ENCODE data around the gene SLC4A1.

Gene SLC4A1

DNA sequence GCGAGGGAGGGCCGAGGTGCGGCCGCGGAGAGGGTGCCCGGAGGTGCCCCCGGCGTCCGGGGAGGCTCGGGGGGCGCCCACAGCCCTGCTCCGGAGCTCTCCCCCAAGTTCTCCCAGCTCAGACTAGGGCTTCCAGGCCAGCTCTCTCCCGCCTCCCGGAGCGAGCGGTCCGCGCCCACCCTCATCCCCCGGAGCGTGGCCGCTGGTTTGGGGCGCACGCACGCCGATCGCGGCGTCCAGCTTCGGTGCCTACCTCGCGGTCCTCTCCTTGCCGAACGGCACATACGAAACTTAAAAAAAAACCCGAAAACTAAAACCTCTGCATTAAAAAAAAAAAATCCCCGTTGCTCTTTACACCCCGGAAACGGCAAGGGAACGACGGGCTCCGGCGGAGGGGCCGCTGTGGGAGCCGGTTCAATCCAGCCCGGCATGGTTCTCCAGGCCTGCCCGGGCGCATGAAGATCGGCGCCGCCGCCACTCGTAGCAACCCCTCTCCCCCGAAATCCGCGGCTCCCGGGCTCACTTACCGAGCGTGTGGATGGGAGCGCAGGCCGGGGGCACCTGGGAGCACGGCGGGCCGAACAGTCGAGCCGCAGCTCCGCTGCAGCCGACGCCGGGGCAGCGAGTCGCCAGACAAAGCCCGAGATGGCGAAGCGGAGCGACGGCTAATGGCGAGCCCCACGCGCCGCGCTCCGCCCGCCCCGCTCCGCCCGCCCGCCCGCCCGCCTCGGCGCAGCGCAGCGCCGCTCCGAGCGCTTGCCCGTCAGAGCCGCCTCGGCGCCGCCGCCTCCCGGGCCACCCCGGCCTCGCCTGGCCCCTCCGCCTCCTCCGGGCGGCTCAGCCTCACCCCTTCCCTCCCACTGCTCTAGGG lies 47.5 kb downstream of the SLC4A1 start:
- no peak for DNase-seq (ENCODE audit: low read depth)

DNA sequence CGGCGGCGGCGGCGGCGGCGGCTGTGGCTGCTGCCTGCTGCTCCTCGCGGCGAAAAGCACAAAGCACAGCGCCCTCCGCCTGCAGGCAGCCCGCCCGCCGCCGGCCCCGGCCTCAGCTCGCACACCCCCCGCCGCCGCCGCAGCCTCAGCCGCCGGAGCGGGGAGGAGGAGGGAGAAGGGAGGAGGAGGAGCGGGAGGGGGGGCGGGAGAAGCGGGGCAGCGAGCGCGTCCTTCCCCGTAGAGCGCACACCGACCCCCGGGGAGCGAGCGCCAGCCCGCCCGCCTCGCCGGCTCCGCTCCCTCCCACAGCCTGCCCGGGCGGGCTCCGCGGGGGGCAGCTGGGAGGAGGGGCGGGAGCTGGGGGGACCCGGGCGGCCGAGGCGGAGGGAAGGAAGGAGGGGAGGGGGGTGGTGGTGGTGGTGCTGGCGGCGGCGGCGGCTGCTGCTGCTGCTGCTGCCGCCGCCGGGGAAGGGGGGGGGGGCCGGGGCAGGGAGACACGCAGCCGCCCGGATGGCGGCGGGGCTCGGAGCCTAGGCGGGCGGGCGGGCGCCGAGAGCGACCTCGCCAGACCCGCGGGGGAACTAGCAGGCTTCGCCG lies 48.2 kb downstream of the SLC4A1 start, which contains the start of gene UBTF:
Gene UBTF, minus strand, starts transcription at position 60 of the 597 bp plus-strand sequence. CDS start 1,446 bp downstream, outside the sequence.
- DNase-seq (ENCODE audit: low read depth), result peak; percentile 52

DNA sequence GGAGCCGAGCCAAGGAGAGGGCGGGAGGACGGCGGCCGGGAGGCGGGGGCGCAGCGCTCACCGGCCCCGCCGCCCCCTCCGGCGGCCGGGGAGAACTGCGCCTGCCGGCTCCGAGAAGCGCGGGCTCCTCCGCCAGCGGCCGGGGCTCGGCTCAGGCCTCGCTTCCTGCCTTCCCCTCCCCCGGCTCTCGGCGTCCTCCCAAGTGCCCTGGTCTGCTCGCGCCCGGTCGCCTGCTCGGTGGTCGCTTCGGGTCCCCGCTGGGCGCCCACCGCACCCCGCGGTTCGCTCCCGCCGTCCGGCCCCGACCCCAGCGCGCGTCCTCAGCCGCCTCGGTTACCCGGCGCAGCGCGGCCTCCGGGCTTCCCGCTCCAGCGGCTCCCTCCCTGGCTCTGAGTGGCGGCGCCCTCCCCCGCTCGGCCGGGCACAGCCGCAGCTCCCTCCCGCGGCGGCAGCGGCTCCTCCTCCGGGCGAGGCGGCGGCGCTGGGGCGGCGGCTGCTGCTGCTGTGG lies 48.8 kb downstream of the SLC4A1 start:
- peak; percentile 49 for DNase-seq (ENCODE audit: low read depth)

DNA sequence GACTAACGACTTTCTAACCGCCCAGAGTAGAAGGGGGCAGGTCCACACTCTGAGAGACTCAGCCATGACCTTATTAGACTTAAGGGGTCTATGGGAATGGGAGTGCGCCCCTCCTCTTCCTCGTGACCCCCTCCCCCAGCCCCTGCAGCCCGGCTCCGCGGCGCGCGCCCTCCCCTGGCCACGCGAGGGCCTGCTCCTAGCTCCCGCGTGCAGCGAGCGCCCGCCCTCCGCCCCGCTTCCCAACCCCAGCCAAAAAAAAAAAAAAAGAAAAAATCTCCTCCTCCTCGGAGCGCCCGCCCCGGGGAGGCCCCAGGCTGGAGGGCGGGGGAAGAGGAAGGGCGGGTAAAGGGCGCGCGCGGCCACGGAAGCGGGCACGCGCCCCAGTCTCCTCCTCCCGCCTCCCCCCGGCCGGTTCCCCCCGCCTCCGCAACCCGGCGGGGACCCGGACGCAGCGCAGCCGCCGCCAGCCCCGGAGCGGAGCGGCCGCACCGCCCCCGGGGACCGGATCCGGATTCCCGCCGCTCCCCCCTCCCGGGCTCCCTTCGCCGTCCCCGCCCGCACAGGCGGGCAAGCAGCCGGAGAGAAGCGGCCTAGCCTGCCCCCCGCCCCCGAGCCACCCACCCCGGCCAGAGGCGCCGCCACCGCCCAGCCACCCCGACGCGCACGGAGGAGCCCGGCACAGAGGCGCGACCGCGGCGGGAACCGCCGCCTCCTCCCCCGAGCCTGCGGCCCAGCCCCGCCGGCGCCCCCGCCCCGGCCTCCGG lies 49.4 kb downstream of the SLC4A1 start:
- DNase-seq (ENCODE audit: low read depth), result peak; percentile 77

DNA sequence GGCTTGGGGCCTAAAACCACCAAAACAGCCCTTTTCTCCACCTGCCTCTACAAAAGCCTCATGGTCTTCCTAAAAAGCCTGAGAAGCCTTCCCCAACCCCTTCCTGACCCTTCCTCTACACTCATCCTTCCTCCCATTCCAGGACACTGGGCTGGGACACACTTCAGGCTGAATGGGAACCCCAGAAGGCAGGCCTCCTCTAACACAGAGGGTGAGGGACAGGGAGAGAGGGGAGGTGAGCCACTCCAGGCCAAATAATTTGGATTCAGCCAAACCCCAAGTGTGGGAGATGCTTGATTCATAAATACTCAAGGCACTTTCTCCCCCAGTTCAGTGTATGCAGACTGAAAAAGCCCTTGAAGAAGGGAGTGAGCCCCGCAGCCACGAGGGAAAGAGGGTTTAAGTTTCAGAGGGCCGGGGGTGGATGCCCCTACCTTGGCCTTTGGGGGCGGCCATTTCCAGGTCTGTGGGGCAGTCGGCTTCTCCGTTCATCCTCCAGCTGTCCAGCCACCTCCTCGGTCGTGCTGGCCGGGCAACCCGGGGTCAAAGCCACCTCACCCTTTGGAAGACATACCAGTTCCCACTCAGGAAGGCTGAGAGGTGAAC lies 50.1 kb downstream of the SLC4A1 start:
- DNase-seq (ENCODE audit: low read depth), result no peak

DNA sequence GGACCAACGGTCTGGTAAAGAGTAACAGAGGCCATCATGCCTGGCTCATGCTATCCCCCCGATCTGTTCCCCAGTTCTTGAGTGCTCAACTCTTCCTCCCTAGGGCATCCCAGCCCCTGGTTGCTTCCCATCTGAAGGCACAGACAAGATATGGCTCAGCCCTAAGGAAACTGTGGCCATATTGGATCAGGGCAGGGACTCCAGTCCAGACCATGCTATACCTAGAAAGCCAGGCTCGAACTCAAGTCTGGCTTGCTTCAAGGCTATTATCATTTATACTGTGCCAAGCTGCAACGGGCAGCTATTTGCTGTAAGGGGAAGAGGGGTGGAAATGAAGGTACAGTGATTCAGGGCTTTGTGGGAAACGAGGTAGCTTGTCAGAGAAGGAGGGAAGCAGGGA lies 51.2 kb downstream of the SLC4A1 start:
- DNase-seq (ENCODE audit: low read depth), result no peak

DNA sequence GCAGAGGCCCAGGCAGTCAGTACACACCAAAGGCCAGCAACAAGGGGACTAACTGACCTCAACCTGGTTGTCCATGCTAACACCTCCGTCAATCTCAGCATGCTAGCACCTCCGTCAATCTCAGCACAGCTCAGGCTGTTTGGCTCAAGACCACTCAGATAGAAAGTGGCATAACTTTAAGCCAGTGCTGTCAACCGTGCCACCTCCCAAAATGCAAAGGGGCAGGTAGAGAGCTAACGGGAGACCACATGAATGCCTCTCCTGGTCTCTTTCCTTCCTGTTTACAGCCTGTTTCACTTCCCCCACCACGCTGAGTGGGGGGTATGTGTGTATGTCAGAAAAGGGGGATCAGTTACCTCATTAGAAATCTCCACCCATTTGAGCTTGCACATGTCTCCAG lies 51.8 kb downstream of the SLC4A1 start:
- no peak for DNase-seq (ENCODE audit: low read depth)

DNA sequence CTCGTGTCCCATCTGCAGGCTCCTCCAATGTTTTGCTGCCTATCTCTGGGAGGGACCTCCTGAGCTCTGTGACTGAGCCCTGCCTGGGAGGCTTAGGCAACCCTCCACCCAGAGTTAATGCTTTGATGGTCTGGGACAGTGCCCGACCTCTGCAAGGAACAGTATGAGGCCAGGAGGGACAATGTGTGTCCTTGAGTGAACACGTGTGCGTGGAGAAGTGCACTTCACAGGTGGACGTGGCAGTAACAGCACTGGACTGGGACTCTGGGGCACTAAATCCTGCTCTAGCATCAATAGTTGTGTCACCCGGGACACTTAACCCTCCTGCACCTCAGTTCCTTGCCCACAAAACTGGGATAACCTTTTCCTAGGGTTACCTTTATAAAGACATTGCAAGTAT lies 53.0 kb downstream of the SLC4A1 start:
- DNase-seq (ENCODE audit: low read depth), result no peak

DNA sequence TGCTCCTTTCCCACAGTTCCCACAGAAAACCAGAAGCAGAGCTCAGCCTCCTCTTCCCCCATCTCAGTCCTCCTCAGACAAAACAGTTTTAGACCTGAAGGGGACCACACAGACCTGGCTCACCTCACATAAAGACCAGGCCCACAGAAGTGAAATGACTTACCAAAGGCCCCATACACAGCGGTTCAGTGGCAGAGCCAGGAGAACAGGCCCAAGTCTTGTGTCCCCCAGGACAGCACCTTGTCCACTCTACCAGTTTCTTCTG lies 53.8 kb downstream of the SLC4A1 start:
- DNase-seq (ENCODE audit: low read depth), result no peak

DNA sequence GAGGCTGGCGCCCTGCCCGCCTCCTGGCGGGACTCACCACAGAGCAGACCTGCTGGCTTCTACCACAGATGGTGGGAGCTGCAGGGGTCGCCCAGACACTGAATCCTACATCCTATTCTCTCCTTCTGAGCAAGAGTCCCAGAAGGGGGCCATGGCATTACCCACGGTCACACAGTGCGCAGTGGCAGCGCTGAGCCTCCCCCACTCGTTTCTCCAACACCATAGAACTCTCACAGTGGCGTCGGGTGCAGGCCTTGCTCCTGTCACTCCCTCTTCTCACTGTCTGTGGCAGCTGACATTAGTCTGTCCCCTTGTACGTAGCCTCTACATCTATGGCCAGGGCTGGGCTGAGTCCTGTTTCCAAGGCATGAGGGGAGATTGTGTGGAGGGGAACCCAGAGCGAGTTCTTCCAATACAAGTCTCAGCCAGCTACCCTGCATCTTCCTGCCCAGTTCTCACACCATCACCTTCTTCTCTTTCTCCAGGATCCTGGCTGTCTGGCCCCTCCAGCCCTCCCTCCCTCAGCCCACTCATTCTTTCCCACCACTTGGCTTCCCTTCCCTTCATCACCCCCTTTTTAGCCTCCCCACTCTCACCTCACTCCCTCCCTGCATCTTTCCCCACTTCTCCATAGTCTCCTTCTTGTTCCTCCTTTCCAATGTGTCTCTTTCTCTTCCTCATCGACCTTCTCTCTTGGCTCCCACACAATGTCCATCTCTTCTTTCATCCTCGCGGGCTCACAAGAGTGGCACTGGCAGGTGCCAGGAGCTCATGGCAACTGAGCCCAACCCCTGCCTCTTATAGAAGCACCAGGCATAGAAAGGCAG lies 54.3 kb downstream of the SLC4A1 start:
- no peak for DNase-seq (ENCODE audit: low read depth)

DNA sequence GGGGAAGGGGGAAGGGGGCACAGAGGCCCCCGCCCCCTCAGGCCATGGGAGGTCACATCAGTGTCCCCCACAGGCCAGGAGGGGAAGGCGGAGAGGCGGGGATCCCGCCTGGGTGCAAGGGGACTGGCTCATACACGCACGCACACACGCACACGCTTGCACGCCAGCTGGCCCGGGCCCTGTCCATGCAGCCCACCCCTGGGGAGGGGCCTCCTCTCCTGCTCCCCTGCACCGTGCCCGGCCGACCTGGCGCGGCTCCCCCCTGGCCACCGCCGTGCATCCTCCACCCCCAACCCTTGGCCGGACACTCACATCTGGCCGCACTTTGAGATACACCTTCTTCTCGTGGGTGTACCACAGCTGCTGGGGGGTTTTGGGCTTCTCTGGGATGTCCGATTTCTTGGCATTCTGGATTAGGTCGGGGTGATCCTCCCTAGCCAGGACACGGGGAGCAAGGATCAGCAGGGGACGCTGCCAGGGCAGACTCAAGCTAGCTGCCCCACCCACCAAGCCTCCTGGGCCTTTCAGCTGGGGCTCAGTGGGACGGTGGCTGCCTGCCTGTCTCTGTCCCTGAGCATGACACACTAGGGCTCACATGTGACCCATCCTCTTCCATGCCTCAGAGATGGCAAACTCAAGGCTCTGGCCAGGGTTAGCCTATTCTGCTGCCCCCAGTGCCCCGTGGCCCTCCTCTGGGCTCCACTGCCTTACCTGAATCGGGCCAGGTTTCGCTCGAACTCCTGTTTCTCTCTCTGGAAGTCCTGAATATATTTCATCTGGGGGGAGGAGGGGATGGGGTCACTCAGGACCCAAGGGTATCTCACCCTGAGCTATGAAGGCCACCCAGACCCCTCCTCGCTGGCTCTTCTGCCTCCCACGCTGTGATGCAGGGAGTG lies 55.2 kb downstream of the SLC4A1 start:
- DNase-seq (ENCODE audit: low read depth), result no peak

DNA sequence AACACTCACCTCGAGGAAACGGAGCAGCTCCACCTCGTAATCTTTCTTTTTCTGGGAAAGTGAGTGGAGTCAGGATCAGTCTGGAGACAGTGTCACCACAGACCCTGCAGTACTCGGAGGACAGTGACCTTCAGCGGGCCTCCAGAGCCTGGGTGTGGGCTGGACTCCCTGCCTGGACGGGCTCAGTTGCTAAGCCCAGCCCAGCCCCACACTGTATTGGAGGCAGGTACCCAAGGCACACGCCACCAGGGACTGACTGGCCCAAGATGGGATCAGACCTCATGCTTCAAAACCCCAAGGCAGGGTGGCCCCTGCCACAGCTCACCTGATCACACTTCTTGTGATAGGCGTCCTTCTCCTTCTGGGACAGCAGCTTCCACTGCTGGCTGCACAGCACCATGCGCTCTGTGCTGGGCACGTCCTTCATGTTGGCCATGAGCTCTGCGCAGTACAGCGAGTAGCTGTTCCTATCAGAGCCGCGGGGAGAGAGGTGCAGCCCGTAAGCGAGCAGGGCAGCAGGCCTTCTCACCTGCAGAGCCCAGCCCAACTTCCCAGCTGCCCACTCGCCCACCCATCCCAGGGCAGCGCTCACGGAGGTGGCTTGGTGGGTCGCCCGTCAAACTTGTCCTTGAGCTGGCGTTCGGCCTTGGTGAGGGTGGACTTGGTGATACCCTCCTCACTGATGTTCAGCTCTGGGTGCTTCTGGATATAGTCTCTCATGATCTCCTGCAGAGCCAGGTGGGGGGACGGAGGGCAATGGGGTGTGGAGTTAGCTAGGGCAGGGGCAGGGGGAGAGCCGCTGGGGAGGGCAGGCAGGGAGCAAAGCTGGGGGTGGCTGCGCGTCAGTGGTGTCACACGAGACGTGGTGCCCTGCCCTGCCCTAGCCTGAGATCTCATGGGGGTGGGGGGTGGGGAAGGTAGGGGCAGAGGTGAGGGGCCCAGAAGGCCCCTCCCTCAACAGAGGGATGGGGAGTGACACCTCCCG lies 56.4 kb downstream of the SLC4A1 start:
- DNase-seq (ENCODE audit: low read depth), result no peak

DNA sequence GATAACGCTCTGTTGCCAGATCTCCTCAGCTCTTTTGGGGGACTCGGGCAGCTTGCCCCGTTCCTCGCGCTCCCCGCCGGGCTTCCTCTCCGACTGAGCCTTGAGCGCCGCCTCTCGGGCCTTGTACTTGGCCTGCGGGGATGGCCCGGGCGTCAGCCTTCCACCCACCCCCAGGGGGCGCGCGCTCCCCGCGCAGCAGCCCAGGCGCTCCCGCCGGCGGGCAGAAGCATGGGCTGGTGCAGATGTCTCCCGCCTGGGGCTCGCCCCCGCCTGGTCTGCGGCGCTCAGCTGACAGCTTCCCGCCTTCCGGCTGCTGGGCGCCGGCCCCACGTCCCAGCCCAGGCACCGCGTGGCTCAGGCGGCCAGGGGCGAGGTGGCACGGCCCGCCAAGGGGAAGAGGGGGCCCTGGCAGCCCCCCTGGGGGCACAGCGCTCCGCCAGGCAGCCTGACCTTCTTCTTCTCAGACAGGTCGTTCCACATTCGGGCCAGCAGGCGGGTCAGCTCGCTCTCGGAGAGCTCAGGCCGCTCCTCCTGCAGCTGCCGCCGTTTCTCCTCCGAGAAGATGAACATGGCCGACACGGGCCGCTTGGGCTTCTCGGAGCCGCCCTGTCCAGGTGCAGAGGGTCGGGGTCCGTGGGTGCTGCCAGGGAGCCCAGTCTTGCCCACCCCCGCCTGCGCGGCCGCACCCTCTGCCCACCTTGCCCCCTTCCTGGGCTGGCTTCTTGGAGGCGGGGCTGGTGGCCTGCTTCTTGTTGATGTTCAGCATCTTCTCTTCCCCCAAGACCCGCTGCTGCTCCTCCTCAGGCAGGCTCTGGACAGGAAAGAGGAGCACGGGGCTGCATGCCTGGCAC lies 57.4 kb downstream of the SLC4A1 start:
- DNase-seq (ENCODE audit: low read depth), result peak; percentile 80

DNA sequence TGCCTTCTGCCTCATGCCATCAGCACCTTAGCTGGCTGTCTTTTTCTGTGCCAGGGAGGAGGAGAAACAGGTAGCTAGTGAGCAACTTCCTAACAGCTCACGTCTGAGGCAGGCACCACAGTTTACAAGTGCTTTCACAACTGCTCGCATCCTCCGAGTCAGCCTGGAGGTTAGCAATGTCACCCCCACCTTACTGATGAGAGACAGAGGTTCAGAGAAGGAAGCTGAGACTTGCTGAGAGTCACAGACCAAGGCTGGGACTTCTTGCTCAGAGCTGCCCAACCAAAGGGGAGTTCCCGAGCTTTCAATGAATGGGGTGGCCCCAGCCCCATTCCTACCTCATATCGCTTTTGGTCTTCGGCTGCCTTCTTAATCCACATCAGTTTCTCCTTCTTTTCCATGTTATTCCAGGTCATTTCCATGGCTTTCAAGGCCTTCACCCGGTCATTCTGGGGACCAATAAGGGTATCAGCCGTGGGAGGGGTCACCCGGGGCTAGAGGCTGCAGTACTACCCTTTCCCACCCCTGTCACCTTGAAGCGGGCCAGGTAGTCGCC lies 58.1 kb downstream of the SLC4A1 start:
- DNase-seq (ENCODE audit: low read depth), result no peak

DNA sequence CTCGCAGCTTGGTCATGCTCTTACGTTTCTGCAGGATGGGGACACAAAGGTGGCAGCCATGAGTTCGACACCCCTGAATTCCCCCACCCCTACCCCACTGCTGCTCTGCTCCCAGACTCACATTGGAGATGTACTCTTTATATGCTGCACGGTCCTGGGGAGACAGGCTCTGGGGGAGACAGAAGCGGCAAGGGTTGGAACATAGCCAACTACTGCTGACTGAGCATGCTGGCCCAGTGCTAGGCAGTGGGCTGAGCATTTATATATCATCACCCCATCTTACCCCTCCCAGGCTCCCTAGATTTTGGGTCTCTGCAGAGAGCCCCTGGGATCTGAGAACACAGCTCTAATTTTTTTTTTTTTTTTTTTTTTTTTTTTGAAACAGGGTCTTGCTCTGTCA lies 60.2 kb downstream of the SLC4A1 start:
- no peak for DNase-seq (ENCODE audit: low read depth)

DNA sequence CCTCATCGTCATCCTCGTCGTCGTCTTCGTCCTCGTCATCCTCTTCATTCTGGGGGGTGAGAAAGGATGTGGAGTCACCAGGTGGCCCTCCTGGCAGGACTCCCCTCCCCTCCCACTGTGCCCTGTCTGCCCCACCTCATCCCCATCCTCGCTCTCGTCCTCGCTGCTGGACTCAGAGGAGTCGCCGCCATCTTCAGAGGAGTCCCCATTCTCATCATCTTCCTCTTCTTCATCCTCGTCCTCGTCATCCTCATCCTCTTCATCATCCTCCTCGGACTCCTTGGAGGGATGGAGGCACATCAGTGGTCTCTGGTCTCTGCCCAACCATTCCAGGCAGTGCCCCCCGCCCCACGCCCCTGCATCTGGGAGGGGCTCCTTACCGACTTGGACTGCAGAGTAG lies 60.6 kb downstream of the SLC4A1 start:
- no peak for DNase-seq (ENCODE audit: low read depth)

DNA sequence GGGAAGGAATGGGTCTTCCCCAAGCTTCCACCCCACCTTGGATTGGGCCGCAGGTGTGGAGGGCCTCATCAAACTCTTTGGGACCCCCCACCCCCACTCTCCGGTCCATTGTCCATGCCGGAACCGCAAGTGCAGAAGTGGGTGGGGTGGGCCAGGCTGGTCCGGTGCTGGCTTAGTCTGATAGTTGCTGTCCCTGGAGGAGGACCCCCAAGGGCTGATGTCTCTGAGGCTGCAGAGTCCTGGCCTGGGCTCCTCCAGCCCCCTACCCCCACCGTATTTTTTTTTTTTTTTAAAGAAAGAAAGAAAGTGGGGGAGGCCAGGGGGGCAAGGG lies 61.1 kb downstream of the SLC4A1 start:
- no peak for DNase-seq (ENCODE audit: low read depth)
